Prostate gland (tissue), 2 donors: ENCODE measurements around the gene CNTN5.

Experiments used
- CTCF ChIP-seq, 4 experiments: fragments of 200-600 bp in 2 of 4; fragments of 450-650 bp in 2 of 4; sonication (generic) in 2 of 4; IDR thresholded peaks; 1 replicate in 3 of 4; 2 replicates in 1 of 4; pipeline ENCODE4 v1.5.1; 2016 to 2019; ENCODE audit warnings: antibody characterized with exemption in 4 of 4, mild to moderate bottlenecking in 2 of 4, moderate library complexity in 2 of 4
- POLR2A ChIP-seq: fragments of 450-650 bp; IDR thresholded peaks from one replicate; pipeline ENCODE4 v1.6.1; 2016; ENCODE audit warnings: antibody characterized with exemption, mild to moderate bottlenecking
- POLR2AphosphoS5 ChIP-seq: sonication (generic); formaldehyde crosslinking; IDR thresholded peaks from one replicate; pipeline ENCODE4 v1.6.1; 2017; ENCODE audit warnings: antibody characterized with exemption

- no peak for TF ChIP-seq CTCF (IDR thresholded peaks at IDR 0.05)
- TF ChIP-seq POLR2A: no peak
- TF ChIP-seq POLR2AphosphoS5: no peak
Measured at GRCh38 chr11:99352642-99353041, 331.9 kb downstream of the CNTN5 start.
